Forelimb muscle (tissue), 1 donor: ENCODE measurements around the gene GARIN5B. TPM values are rescaled to one million over a fixed set of nuclear protein-coding genes. Genes with fewer than 3 reads are reported as not detected.

ENCODE experiments used
- DNase-seq: peaks from one replicate; pipeline ENCODE4 v3.0.0-alpha.2; 2013; ENCODE audit warnings: low read depth
- polyA plus RNA-seq: library from polyadenylated mRNA; unstranded; fragments of 120-200 nt; gene quantifications from one replicate; pipeline ENCODE4 v1.2.1, GENCODE V29; 2013; ENCODE audit not compliant: insufficient read length

GARIN5B gene
- polyA plus RNA-seq, 1 donor, result not detected

DNA sequence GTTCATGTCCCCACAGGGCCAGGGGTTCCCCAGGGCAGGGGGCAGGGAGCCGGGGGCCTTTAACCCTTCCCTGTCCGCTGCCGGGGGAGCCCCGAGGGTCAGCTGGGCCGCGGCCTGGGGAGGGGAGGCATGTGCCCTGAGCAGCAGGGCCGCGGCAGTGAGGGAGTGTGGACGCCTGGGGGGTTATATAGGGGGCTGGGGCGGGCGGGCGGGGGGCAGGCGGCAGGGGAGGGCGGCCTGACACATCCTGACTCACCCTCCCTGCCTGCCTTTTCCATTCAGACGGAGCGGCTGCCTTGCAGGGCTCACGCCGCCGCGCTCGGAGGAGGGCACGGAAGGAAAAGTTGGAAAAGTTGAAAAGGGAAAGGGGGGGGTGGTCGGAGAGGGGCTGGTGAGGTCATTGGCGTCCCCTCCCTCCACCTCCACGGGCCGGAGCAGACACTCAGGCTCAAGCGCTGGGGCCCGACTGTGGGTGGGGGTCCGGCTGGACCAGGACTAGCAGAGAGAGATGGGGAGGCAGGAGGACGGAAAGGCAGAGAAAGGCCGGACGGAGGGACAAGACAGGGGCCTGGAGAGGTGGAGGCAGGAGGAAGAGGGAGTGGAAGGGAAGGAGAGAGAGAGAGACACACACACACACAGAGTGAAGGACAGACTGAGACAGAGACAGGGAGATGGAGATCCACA lies 7.4 kb upstream of the GARIN5B start, which contains the start of gene IL11:
TSS of gene IL11 (minus strand) at position 159 of the 684 bp plus-strand sequence. CDS start at position 6, 153 bp downstream.
- no peak for DNase-seq

DNA sequence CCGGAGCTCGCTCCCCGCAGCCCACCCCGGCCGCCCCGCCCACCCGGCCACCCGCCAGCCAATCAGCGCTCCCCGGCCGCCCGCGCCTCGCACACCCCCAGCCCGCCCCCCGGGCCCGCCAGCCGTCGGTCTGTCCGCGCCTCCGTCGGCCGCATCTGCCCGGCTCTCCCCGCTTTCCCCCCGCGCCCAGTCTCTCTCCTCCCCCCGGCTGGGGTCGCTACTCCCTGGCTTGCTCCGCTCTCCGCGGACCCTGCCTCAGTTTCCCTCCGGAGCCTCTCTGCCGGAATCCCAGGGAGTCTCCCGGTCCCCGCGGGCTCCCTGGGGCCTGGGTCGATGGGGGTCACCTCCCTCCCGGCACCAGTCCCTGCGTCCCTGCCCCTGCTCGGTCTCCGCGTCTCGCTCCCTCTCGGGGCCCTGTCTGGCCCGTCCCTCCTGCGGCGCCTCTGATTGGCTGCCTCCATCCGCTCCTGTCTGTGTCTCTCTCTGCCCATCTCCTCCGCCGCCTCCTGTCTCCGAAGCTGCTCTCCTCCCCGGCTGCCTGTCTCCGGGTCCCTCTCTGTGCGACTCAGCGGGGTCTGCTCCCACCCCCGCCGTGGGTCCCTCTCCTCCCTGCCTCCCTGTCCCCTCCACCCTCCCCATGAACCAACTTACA lies 6.7 kb upstream of the GARIN5B start:
- no peak for DNase-seq

DNA sequence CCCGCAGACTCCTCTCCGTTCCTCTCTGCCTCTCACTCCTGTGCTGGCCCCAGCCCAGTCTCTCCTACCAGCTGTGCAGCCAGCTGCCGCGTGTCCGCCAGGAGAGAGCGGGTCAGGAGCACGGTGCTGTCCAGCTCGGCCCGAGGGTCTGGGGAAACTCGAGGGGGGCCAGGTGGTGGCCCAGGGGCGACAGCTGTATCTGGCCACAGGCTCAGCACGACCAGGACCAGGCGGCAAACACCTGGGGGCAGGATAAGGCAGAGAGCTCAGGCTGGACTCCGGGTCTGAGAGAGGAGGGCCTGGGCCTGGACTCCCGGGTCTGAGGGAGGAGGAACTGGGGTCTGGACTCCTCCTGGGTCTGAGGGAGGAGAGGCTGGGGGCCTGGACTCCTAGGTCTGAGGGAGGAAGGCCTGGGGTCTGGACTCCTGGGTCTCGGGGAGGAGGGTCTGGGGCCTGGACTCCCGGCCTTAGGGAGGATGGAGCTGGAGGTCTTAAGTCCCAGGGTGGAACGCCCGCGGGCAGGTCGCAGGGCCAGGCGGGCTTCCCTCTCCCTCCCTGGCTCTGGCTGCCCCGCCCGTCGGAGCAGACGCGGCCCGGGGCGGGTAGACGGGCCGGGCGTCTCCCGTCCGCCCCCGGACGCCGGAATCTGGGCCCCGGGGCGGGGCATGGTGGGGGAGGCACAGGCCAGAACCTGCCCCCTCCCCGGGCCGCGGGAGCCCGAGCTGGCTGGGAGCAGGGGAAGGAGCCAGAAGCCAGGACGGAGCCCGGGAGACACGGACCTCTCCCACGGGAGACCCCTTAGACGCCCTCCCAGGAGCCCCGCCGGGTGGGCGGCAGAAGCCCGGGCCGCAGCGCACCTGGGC lies 5.9 kb upstream of the GARIN5B start:
- DNase-seq, result no peak

DNA sequence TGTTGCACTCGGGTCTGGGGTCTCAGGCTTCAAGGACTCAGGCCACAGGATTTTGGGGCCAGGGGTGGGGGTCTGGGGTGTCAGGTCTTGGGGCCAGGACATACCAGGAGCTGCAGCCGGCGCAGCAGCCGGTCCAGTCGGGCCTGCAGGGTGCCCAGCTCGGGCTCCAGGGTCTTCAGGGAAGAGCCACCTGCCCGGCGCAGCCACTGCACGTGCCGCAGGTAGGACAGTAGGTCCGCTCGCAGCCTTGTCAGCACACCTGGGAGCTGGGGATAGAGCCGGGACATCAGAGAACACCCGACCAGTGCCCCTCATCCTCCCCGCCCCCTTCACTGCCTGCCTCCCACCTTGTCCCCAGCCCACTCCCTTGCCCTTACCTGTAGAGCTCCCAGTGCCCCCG lies 5.0 kb upstream of the GARIN5B start:
- DNase-seq, result no peak

DNA sequence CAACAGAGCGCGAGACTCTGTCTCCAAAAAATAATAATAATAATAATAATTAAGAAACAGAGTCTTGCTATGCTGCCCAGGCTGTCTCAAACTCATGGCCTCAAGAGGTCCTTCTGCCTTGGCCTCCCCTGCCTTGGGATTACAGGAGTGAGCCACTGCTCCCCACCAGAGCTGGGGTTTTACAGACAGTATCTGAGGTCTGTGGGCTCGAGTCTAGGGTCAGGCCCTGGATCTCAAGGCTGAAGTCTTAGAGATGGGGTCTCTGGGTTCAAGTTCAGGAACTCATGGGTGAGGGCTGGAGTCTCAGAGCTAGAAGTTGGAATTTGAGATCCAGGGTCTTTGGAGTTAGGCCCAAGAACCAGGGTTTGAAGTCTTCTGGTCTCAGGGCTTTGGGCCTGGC lies 3.7 kb upstream of the GARIN5B start:
- DNase-seq, result no peak

DNA sequence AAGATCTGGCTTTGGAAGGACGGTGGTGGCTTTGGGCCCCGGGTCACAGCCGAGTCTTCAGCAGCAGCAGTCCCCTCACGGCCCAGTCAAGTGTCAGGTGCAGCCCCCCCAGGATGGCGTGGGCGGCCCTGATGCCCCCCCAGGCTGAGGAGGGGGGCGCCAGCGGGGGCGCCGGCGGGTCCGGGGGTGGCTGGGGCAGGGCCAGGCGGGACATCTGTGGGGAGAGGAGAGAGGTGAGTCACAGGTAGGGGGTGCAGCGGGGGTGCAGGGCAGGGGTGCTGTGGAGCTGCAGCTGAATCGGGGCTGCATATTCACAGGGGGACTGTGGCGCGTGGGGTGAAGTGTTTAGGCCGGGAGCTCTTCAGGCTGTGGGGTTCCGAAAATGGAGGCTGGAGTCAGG lies 2.9 kb upstream of the GARIN5B start:
- DNase-seq, result no peak

DNA sequence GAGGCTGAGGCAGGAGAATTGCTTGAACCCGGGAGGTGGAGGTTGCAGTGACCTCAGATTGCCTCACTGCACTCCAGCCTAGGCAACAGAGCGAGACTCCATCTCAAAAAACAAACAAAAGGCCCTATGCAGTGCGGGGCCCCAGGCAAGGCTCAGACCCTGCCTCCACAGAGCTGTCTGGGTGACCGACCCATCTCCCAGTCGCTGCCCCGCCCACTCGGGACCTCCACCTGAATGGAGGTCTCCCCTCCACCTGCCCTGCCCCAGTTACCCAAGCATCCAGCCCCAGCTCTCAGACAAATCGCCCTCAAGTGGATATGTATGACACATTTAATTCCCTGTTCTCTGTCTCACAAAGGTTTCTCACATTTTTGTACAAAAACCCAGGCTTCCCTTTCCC lies 2.2 kb upstream of the GARIN5B start:
- no peak for DNase-seq

DNA sequence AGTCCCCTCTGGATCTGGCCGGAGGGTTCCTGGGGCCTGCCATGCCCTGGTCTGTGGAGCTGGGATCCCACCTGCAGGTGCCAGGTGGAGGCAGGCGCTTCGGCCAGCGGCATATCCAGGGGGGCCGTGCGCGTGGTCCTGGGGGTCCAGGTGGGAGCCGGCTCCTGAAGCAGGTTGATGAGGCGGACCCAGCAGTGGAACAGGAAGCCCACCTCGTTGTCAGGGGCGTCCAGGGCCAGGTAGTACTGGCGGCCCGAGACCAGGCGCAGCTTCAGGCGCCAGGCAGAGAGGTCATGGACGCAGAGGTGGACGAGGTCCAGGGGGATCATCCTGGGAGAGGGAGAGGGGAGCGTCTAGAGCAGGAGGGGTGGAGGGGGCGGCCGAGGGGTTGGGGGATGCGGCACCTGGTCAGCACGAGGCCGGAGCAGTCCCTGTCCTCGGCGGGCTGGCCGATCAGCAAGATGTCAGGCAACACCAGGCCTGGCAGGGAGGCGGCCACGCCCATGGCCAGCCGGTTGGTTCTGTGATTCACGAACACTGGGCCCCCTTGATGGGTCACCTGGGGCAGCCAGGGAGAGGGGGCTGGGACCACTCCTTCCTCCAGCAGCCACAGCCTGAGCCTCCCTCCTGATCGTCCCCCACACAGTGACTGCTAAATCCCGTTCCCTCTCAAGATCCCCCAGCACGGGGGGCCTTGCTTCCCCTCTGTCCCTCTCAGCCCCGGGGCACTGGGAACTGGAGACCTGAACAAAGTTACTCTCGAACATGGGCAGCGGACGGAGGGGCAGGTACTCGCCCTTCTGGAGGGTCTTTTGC lies 678 bp downstream of the GARIN5B start:
- DNase-seq, result no peak

DNA sequence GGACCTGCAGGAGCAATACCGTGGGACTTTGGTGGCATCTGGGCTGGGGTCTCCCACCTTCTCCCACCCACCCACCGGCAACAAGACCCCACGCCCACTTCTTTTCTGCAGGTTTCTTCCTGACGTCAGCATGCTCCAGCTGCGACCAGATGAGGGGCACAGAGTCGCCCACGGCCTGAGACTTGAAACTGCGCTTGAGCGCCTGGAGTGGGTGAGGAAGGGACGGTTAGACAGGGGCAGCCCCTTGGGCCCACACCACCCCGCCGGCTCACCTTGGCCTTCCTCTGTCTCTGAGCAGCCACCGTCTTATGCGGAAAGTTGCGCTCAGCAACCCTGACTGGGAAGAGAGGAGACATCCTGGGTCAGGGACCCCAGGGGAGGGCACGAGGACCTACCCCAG lies 2.2 kb downstream of the GARIN5B start:
- no peak for DNase-seq

DNA sequence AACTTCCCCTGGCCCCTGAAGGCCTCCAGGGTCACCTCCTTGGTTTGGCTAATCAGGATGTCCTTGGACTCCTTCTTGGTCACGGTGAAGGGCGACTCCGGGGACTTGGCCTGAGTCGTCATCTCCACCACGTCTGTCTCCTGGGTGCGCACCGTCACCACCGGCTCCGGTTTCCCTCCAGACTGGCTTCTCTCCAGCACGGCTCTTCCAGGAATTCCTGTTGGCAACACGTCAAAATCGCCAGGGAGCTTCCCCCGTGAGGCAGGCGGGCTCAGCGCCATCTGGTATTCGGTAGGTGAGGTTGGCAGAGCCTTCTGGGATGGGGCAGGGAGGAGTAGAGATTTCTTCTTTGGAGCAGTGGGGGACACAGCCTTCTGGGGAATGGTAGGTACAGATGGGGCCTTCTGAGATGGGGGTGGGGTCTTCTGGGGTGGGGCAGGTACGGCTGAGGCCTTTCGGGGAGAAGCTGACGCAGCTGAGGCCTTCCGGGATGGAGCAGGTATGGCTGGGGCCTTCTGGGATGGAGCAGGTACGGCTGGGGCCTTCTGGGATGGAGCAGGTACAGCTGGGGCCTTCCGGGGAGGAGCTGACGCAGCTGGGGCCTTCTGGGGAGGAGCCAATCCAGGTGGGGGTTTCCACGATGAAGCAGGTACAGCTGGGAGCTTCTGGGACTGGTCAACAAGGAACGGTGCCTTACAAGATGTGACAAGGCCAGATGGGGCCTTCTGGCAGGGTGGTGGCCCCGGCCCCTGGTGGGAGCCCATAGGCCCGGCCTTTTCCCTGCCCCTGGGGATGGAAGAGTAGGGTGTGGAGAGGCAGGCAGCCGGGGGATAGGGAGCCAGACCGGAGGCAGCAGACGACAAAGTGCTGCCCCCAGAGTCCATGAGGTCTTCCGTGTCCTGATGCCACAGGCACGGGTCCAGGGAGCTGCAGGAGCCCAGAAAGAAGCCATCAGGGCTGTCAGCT lies 3.8 kb downstream of the GARIN5B start:
- DNase-seq, result no peak

DNA sequence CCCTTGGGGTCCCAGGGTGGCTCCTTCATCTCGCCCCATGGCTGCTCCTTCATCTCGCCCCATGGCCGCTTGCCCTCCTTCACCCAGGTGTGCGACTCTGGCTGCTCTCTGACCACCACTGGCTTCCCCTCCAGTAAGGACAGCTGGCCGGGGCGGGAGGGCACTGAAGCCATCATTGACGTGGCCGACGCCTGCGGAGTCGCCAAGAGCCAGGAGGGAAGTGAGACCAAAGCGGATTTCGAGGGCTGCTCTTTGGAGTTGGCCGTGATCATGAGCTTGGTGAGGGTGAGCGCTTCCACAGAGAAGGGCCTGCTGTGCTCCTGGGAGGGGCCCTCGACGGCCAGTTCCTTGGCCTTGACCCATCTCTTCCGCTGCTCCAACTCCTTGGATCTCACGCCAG lies 4.6 kb downstream of the GARIN5B start:
- DNase-seq, result no peak

DNA sequence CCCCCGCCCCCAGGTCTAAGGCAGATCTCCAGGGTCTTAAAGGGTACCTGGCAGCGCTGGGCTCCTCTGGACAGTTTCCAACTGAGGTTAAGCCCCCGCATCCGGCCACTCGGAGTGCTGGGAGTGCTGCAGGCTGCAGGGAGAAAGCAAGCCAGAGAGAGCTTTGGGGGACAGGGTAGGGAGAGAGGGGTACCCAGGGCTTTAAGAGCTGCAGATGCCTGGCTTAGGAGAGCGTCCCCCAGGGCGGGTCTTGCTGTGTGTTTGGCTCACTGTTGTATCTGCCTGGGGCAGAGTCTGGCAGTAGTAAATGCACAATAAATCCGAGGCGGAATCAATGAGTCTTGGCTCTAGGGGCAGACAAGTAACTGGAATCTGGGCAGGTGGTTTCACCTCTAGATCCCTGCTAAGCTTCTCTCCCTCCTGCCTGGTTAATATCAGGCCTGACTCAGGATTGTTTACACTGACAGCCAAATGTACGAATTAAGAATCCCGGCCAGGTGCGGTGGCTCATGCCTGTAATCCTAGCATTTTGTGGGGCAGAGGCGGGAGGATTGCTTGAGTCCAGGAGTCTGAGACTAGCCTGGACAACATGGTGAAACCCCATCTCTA lies 7.7 kb downstream of the GARIN5B start:
- no peak for DNase-seq

DNA sequence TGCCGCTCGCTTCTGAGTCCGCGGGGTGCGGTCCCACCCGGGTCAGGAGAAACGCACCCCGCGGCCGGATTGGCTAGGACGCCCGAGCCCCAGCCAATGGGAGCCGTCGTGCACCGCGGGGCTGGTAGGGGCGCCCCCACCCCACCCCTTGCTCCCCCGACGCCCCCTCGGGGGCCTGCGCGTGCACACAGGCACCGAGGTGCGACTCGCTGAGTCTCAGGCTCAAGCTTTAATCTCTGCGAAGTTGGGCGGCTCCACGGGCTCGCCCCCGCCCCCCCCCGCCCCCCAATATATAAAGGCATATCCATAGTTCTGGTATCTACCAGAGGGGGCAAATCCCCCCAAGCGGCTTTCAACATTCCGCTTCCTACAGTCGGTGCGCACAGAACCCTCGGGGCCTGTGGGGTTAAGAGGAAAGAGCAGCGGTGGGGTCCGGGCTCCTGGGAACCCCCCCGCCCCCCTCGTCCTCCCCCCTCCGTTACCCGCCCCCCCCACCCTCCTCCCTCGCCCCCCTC lies 8.3 kb downstream of the GARIN5B start, which contains the start of gene COX6B2:
TSS of gene COX6B2 (minus strand) at position 22 of the 515 bp plus-strand sequence. CDS start 198 bp downstream, outside the sequence.
- DNase-seq, result no peak

DNA sequence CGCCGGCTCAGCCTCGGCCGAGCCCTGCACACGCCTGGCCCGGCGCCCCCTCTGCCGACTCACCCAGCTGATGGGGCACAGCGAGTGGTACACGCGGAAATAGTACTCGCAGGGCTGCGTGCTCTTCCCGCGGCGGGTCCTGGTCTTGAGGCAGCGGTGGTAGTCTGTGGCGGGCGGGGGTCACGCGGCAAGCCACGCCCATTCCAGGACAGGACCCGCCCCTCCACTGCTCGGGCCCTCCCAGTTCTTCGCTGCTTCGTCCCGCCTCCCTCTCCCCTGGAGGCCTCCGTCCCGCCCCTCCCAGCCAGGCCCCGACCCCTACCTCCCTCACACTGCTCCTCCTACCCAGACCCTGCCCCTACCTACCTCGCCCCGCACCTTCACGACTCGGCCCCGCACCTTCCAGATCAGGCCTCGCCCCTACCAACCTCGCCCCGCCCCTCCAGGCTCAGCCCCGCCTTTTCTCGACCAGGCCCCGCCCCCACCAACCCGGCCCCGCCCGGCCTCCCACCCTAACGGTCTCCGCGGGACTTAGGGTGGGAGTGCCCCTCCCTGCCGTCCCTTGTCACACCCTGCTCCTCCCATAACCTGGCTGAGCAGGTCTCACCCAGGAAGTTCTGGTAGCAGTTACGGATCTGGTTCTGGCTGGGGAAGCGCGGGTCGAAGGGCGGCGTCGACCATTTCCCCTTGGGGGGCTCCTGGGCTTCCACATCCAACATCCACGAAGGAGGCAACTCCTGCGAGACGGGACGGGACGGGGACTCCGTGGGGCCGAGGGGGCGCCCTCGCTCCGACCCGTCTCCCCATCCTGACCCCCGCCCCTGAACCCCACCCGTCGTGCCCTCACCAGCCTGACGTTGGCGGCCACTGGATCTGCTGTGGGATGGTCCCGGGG lies 9.0 kb downstream of the GARIN5B start:
- no peak for DNase-seq

DNA sequence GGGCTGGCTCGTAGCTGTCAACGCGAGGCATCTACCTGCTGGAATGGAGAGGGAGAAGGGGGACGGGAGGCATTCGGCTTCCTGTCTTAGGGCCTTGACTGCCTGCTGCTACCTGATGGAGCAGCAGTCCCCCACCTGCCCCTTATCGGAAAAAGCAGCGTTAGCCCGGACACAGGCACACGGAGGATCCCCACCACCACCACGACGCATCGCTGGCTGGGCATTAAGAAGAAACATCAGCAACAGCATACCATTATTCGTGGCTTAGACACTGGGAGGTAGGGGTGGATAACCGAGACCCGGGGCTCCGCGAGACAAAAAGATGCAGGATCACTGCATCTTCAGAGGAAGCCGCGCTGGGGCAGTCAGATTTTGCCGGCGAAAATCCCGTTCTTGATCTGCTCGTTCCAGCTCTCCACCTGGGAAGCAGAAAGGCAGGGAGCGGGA lies 9.7 kb downstream of the GARIN5B start:
- no peak for DNase-seq

DNA sequence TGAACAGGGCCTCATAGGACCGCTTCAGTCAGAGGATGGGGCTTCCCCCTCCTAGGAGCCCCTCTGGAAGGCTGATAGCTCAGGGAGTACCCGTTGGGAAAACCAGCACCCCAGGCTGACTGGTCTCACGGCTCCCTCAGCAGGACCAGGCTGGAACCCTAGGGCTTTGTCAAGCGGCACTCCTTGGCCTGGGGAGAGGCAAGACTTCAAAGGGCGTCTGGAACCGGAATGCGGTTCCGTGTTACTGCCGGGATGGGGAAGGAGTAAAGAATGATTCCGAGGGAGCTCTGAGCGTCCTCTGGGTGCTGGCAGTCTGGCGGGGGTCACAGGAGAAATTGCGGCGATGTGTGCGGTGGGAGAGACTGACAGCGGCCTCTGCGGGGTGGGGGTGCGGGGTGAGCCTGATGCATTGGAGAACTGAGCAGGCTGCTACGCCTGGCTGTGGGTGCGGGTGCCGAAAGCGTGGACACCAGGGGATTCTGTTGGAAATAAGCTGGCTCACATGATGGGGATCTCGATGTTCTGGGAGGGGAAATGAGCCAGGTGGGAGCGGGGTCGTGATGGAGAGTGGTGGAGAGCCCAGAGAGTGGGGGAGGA lies 10.4 kb downstream of the GARIN5B start:
- no peak for DNase-seq

DNA sequence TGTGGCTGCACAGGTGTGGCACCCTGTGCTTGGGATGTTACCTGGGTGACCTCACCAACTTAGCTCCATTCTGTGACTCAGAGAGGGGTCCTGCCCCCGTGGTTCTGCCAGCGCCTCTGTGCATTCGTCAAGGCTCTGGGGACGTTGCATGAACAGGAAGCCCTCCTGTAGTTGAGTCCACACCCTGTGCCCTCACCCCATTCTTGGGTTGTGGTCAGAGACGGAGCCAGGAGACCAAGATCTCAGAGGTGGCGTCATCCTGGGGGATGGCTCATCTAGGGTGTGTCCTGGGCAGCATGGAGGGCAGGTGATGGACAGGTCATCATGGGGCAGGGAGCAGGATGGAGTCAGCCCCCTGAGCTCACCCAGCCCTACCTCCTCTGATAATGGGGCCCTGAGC lies 11.0 kb downstream of the GARIN5B start:
- no peak for DNase-seq
